GM19193 (cell line): ENCODE measurements around the gene UPF1.

Source experiments
- POLR2A ChIP-seq: IDR thresholded peaks from 4 replicates; pipeline ENCODE4 v1.6.1; 2011; ENCODE audit not compliant: insufficient read depth, insufficient read length; ENCODE audit errors: extremely low read depth

The UPF1 gene

DNA sequence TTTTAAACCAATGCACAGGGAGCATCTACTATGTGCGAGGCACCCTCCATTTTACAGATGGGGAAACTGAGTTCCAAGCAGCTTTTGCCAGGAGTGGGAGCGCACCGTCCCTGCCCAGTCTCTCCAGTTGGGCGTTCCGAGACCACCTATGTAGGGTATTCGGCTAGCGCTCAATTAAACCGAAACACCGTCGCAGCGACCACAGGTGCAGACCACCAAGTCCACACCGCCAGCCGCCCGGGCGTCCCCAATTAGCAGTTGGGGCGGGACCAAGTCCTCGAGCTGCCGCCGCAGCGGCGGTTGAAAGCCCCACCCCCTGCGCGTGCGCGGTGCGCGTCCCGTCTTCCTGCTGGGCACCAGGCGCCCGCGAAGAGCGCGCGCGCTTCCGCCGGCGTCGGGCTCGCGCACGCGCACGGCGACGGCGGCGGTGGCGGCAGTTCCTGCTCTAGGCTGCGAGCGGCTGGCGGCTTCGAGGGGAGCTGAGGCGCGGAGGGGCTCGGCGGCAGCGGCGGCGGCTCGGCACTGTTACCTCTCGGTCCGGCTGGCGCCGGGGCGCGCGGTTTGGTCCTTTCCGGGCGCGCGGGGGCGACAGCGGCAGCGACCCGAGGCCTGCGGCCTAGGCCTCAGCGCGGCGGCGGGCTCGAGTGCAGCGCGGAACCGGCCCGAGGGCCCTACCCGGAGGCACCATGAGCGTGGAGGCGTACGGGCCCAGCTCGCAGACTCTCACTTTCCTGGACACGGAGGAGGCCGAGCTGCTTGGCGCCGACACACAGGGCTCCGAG lies at the start of gene UPF1:
UPF1 (plus strand) TSS at position 436 of the 782 bp plus-strand sequence; CDS start at position 687, 251 bp downstream.
- peak; percentile 94 for TF ChIP-seq POLR2A

DNA sequence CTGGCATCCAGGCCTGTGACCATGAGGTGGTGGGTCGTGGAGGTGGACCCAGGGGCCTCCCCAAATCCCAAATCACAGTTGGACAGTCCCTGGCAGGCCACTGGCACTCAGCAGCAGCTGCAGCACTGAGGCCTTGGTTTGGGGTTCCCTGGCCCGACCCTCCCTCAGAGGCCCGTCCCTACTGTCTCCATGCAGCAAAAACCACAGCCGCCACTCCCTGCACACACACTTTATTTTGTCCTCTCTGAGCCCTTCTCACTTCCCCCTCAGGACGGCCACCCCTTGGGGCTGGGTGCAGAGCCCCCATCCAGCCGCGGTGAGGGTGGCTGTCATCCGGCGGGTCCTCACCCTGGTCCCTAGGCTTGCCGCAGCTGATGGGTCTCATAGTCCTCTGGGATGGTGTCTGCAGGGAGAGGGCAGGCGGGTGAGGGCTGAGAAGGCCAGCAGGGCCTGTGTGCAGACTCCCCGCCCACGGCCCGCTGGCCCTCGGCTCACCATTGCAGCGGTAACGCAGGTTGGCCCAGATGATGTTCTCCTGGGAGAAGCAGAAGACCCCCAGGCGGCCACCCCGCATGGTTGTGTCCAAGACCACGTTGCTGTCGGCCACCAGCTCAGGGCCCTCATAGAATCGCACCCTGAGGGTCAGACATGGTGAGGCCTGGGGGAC lies 49.1 kb upstream of the UPF1 start:
- TF ChIP-seq POLR2A, result no peak

DNA sequence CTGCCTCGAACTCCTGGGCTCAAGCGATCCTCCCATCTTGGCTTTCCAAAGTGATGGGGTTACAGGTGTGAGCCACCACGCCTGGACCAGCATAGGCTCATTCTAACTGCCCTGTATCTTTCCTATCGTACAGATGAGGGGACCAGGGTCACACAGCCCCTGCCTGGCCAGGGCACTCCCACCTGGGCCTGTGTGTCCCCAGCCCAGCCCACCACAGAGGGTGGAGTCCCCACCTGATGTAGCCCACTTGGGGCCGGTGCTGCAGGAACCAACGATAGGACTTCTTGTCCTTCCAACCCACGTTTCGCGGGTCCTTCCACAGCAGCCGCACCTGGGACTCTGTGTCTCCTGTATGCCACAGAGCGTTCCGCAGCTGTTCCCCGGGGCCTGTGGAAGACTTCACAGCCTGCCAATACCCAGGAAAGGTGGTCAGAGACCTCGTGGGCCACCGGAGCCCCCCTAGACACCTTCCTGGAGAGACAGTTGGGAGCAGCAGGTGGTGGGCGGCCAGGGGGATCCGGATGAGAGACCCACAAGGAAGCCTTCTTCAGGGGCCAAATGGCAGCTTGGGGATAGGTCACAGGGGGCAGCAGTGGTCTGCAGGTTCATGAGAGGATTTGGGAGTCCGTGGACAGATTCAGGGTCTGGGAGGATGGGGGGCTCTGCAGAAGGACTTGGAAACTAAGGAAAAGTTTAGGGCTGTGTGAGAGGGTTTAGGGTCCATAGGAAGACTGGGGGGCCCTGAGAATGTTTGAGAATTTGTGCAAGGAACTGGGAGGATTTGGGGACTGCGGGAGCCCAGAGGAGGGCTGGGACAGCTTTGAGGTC lies 47.6 kb upstream of the UPF1 start:
- no peak for TF ChIP-seq POLR2A

DNA sequence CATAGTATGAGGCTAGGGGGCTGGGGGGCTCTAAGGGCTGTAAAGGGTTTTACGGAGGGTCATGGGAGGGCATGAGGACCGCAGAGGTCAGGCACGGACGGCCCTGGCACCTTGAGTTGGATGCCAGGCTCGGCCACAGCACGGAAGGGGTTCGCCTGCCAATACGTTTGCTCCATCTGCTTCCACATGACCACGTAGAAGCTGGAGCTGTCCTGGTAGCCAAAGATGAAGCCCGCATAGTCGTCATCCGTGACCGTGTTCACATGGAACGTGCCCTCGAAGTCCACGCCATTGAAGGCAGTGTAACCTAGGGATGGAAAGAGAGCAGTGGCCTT lies 47.0 kb upstream of the UPF1 start:
- TF ChIP-seq POLR2A, result no peak

DNA sequence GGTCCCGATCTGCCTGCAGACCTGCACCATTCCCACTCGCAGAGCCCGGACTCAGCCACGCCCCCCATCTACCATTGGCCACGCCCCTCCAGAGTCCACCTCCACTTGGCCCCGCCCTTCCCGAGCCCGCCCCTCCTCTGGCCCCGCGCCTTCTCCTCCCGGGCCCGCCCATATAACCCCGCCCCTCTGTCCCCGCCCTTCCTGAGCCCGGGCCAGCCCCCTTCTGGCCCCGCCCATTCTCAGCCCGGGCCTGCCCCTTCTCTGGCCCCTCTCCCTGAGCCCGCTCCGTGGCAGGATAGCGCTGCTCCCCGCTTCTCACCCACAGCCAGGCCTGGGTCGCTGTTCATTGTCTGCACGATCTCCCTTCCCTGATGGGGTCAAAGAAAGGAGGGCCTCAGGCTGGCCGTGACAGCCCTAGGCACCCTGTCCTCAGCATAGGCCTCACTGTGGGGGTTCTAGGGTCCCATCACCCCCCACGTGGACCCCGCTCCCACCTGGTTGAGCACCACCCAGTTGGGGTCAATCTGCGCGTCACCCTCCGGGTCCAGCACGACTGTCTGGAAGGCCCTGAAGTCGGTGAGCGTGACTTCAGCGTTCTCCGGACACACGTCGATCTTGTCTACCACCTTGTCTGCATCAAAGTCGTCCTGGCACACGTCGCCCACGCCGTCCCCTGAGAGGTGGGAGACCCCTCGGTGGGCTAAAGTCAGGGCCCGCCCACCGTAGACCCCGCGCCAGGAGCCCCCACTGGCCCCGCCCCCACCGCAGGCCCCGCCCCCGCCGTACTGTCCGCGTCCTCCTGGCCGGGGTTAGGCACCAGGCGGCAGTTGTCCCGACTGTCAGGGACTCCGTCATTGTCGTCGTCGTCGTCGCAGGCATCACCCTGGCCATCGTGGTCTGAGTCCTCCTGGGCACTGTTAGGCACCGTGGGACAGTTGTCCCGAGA lies 46.3 kb upstream of the UPF1 start:
- no peak for TF ChIP-seq POLR2A

DNA sequence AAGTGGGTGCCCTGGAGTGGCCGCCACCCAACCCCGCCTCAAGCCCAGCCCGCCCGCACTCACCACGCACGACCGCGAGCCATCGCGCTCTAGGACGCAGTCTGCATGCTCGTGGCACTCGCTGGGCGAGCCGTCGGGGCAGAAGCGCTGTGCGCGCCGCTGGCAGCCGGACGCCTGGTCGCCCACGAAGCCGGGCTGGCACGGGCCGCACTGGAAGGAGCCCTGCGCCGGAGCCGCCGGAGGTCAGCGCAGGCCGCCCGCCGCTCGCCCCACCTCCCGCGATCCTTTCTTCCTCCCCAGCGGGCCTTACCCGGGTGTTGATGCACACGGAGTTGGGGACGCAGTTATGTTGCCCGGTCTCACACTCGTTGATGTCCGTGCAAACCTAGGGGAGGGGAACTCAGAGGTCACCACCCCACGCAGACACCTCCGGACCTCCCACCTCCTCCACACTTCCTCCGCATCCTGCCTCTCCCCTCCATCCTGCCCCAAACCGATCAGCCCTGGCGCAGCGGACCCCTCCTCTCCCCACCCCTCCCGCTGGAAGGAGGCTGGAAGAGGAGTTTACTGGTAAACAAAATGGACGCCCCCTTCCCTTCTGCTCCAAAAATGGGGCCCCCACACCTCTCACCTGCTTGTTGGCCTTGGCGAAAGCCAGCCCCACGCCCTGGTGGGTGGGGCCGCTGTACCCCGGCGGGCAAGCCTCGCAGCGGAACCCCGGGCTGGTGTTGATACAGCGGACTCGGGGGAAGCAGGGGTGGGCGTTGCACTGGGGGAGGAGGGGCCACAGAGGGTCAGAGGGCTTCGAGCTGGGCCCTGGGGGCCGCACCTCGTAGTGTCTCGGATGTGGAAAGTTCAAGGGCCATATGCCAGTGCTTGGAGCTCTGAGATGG lies 43.0 kb upstream of the UPF1 start:
- TF ChIP-seq POLR2A, result no peak

DNA sequence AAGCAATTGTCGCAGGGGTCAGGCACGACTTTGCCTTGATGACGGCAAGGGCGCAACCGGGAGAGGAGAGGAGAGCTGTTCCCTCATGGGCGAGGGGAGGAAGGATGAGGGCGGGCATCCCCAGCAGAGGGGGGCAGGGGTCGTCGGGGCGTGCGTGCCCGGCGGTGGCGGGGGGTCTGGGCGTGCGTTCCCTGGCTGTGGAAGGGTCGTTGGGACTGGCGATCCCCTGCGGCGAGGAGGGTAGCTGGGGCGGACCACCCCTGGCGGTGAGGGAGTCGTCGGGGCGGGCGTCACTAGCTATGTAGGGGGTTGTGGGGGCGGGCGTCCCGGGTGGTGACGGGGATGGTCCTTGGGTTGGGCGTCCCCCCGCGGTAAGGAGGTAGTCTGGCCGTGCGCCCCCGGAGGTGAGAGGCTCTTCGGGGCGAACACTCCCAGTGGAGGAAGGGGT lies 42.3 kb upstream of the UPF1 start:
- no peak for TF ChIP-seq POLR2A

DNA sequence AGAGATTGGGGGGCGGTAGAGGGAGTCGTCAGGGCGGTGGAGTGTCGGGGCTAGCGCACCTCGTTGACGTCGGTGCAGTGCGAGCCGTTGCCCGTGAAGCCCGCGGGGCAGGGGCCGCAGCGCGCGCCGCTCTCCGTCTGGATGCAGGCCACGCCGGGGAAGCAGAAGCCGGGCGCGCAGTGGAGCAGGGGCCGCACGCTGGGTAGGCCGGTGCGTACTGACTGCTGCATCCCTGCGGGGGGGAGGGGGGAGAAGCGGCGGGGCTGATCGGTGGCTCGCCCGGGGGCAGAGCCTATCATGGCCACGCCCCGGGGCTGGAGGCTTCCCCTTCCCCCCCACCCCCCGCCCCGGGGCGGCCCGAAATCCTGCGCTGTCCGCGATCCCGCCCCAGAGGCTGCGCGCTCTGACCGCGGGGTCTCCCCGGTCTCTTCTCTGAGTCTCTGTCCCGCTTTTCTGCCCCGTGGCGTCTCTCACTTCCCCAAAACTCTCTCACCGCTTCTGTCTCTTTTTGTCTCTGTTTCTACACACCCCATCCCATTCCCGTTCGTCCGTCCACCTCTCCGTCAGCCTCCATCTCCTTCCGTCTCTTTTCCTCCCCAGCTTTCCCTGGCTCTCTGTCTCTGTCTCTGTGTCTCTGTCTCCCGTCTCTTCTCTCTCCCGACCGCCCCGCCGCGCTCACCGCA lies 41.7 kb upstream of the UPF1 start:
- no peak for TF ChIP-seq POLR2A

DNA sequence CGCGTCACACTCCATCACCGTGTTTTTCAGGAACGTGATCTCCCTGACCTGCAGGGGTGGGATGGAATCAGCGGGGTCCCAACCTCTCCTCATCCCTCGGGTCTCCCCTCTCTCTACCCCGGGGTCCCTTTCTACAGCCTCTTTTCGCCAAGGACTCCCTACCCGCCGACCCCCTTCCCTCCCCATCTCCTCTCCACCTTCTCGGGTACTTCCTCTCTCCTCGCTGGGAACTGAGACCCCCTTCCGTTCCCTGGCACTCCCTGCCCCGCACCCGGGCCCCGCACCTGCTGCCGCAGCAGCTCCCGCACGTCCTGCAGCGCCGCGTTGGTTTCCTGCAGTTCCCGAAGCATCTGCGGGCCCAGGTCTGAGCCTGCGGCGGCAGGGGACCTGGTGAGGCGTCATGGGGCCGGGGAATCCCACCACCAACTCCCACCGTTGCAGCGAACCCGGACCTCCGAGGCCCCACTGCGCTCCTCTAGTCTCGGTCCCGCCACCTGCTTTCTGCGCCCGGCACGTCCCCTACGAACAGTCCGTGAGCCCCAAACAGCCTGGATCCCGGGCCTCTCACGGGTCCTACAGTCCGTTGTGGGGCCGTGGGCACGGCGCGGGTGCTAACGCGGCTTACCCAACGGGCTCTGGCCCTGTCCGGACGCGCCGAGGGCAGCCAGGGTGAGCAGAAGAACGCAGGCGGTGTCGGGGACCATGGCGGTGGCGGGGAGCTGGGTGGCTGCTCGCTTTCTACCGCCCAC lies 41.0 kb upstream of the UPF1 start, which contains the start of gene COMP:
COMP (minus strand) TSS at position 740 of the 749 bp plus-strand sequence; CDS start at position 704, 36 bp downstream.
- no peak for TF ChIP-seq POLR2A

DNA sequence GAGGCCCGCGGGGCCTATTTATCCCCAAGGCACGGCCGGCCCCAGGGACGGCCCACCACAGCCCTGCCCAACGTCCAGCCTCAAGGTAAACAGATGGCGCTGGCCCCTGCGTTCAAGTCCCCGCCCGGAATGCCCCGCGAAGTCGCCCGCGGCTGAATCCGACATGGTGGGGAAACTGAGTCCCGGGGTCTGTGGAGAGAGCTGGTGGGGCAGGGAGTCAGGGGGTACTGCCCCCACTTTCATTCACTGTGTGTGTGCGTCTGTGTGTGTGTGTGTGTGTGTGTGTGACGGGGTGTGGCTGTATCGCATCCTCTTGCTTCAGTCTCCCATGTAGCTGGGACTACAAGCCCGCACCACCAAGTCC lies 40.5 kb upstream of the UPF1 start:
- TF ChIP-seq POLR2A, result no peak

DNA sequence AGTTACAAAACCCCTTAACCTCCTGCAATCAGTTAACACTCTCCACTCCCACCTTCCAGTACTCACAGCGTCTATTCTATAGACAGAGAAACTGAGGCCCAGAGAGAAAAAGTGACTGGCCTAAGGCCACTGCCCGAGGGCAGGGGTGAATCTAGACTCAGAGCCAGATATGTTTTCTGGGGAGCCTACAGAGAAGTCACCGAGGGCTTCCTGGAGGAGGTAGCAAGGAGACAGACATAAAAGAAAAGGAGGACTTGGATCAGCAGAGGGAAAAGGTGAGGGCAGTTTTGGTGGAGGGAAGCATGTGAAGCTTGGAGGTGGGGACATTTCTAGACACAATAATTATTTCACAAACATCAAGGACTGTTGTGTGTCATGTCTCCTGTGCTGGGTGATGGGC lies 39.1 kb upstream of the UPF1 start:
- no peak for TF ChIP-seq POLR2A
